H1 (cell line): ENCODE measurements around the gene METTL22. TPM values are rescaled to one million over a fixed set of nuclear protein-coding genes. Genes with fewer than 3 reads are reported as not detected.

ENCODE experiments used
- CTCF ChIA-PET: fragments of 300-600 bp; sonication (Branson Sonifier 250); formaldehyde crosslinking; loops from one replicate; lab custom pipeline; 2021; ENCODE audit not compliant: partially characterized antibody; lab: Charles Lee
- POLR2A ChIA-PET: fragments of 300-600 bp; sonication (Branson Sonifier 250); formaldehyde crosslinking; loops from one replicate; lab custom pipeline; 2021; ENCODE audit warnings: inconsistent platforms; ENCODE audit not compliant: partially characterized antibody; lab: Charles Lee
- DNase-seq, 2 experiments: peaks; one replicate each; pipeline versions ENCODE4 v3.0.0 to v3.0.0-alpha.2; 2010 to 2022; ENCODE audit warnings: low spot score in 2 of 2, low read depth in 1 of 2, mixed read lengths in 1 of 2
- FAIRE-seq: peaks from 2 replicates; lab custom pipeline; 2011; peaks lifted over from hg19 to GRCh38; lab: Jason Lieb, UNC
- H2AFZ ChIP-seq: 2 replicates; pipeline ENCODE4 v1.8.1; 2012; ENCODE audit warnings: low read length, inconsistent platforms
- H2AK5ac ChIP-seq: 2 replicates; pipeline ENCODE4 v1.6.1; 2013; ENCODE audit warnings: low read depth, low read length
- H2BK120ac ChIP-seq: replicated peaks from 2 replicates; pipeline ENCODE3; 2013; ENCODE audit warnings: low read depth, low read length, inconsistent platforms
- H2BK12ac ChIP-seq: 2 replicates; pipeline ENCODE4 v1.6.1; 2013; ENCODE audit warnings: low read depth, low read length
- H2BK15ac ChIP-seq: 2 replicates; pipeline ENCODE4 v1.6.1; 2013; ENCODE audit warnings: low read length
- H2BK20ac ChIP-seq: 2 replicates; pipeline ENCODE4 v1.6.1; 2013; ENCODE audit warnings: low read length
- H2BK5ac ChIP-seq: 2 replicates; pipeline ENCODE4 v1.6.1; 2013; ENCODE audit warnings: low read depth, low read length
- H3K14ac ChIP-seq: 2 replicates; pipeline ENCODE4 v1.6.1; 2013; ENCODE audit warnings: inconsistent platforms; ENCODE audit not compliant: insufficient read length
- H3K18ac ChIP-seq: 2 replicates; pipeline ENCODE4 v1.6.1; 2013; ENCODE audit warnings: low read length; ENCODE audit errors: extremely low read depth
- H3K23ac ChIP-seq: 2 replicates; pipeline ENCODE4 v1.6.1; 2013; ENCODE audit warnings: inconsistent platforms; ENCODE audit not compliant: insufficient read length
- H3K23me2 ChIP-seq: 2 replicates; pipeline ENCODE4 v1.6.1; 2013; ENCODE audit warnings: low read depth, low read length
- H3K27ac ChIP-seq: 2 replicates; pipeline ENCODE4 v1.6.1; 2011; ENCODE audit warnings: low read depth, low read length, inconsistent platforms
- H3K27me3 ChIP-seq, 4 experiments: replicated peaks in 1 of 4; 1 replicate in 1 of 4; 2 replicates in 3 of 4; pipeline versions ENCODE4 v1.6.1 to v1.8.1; 2011 to 2013; ENCODE audit warnings: low read length in 3 of 4, mild to moderate bottlenecking in 3 of 4, inconsistent platforms in 2 of 4, mixed read lengths in 2 of 4, moderate library complexity in 1 of 4; ENCODE audit not compliant: control insufficient read depth in 3 of 4, insufficient read depth in 3 of 4; ENCODE audit errors: extremely low read depth in 1 of 4
- H3K36me3 ChIP-seq, 4 experiments: 2 replicates each; pipeline versions ENCODE4 v1.6.1 to v1.8.1; 2011 to 2013; ENCODE audit warnings: mild to moderate bottlenecking in 4 of 4, low read length in 3 of 4, moderate library complexity in 2 of 4, control low read depth in 1 of 4, inconsistent platforms in 1 of 4; ENCODE audit not compliant: insufficient read depth in 4 of 4, control insufficient read depth in 2 of 4
- H3K4ac ChIP-seq: replicated peaks from 2 replicates; pipeline ENCODE3; 2013; ENCODE audit warnings: low read length, low read depth, mixed read lengths, inconsistent platforms; ENCODE audit not compliant: insufficient read length
- H3K4me1 ChIP-seq, 4 experiments: replicated peaks in 1 of 4; 1 replicate in 1 of 4; 2 replicates in 3 of 4; pipeline versions ENCODE4 v1.6.1 to v1.8.1; 2011 to 2013; ENCODE audit warnings: low read length in 3 of 4, inconsistent platforms in 2 of 4, mixed read lengths in 1 of 4; ENCODE audit not compliant: insufficient read depth in 4 of 4, control insufficient read depth in 3 of 4
- H3K4me2 ChIP-seq, 2 experiments: 2 replicates each; pipeline versions ENCODE4 v1.6.1 to v1.8.1; 2011 to 2013; ENCODE audit warnings: low read depth in 2 of 2, low read length in 2 of 2, control low read depth in 1 of 2, inconsistent platforms in 1 of 2, mild to moderate bottlenecking in 1 of 2; ENCODE audit not compliant: insufficient read depth in 1 of 2
- H3K4me3 ChIP-seq, 4 experiments: fragments of 200-600, 300-600 bp in 1 of 4; sonication (generic), shearing (Covaris generic), sonication (Bioruptor Twin) in 1 of 4; 2 replicates each; pipeline versions ENCODE4 v1.5.1 to v1.8.1; 2011 to 2016; ENCODE audit warnings: low read length in 4 of 4, low read depth in 3 of 4, control low read depth in 2 of 4, inconsistent platforms in 2 of 4, mild to moderate bottlenecking in 2 of 4, mixed read lengths in 1 of 4, moderate library complexity in 1 of 4; ENCODE audit not compliant: insufficient read depth in 2 of 4; ENCODE audit errors: extremely low read depth in 1 of 4
- H3K56ac ChIP-seq: replicated peaks from 2 replicates; pipeline ENCODE3; 2013; ENCODE audit warnings: low read depth, mild to moderate bottlenecking, mixed read lengths, low read length, inconsistent platforms; ENCODE audit not compliant: insufficient read length
- H3K79me1 ChIP-seq: 2 replicates; pipeline ENCODE4 v1.6.1; 2013; ENCODE audit warnings: low read depth, low read length, control low read depth
- H3K79me2 ChIP-seq, 2 experiments: 2 replicates each; pipeline versions ENCODE4 v1.6.1 to v1.8.1; 2012 to 2013; ENCODE audit warnings: low read length in 2 of 2, mild to moderate bottlenecking in 2 of 2, inconsistent platforms in 1 of 2; ENCODE audit not compliant: insufficient read depth in 2 of 2, control insufficient read depth in 1 of 2
- H3K9ac ChIP-seq, 4 experiments: replicated peaks in 1 of 4; 1 replicate in 1 of 4; 2 replicates in 3 of 4; pipeline versions ENCODE4 v1.6.1 to v1.8.1; 2011 to 2013; ENCODE audit warnings: low read depth in 3 of 4, low read length in 3 of 4, control low read depth in 2 of 4, mild to moderate bottlenecking in 2 of 4, moderate library complexity in 2 of 4, inconsistent platforms in 1 of 4; ENCODE audit errors: extremely low read depth in 1 of 4
- H3K9me3 ChIP-seq, 2 experiments: 2 replicates each; pipeline versions ENCODE4 v1.6.1 to v1.8.1; 2012 to 2013; ENCODE audit warnings: mild to moderate bottlenecking in 2 of 2, moderate library complexity in 2 of 2, control low read depth in 1 of 2, inconsistent platforms in 1 of 2, low read depth in 1 of 2, low read length in 1 of 2, mixed read lengths in 1 of 2; ENCODE audit not compliant: insufficient read depth in 2 of 2
- H4K20me1 ChIP-seq, 2 experiments: replicated peaks in 1 of 2; 2 replicates each; pipeline versions ENCODE3 to v1.8.1; 2011 to 2013; ENCODE audit warnings: inconsistent platforms in 2 of 2, low read length in 2 of 2, mild to moderate bottlenecking in 1 of 2; ENCODE audit not compliant: insufficient read depth in 2 of 2, control insufficient read depth in 1 of 2
- H4K5ac ChIP-seq: 2 replicates; pipeline ENCODE4 v1.6.1; 2013; ENCODE audit warnings: low read length, low read depth, mixed read lengths, inconsistent platforms; ENCODE audit not compliant: insufficient read length
- H4K8ac ChIP-seq: 2 replicates; pipeline ENCODE4 v1.8.0; 2013; ENCODE audit warnings: mild to moderate bottlenecking, moderate library complexity, low read length, inconsistent platforms; ENCODE audit not compliant: insufficient read depth; ENCODE audit errors: extremely low read depth
- H4K91ac ChIP-seq: replicated peaks from 2 replicates; pipeline ENCODE3; 2013; ENCODE audit warnings: low read length, mixed read lengths, inconsistent platforms; ENCODE audit not compliant: insufficient read length
- BACH1 ChIP-seq: IDR thresholded peaks from 2 replicates; pipeline ENCODE4 v1.6.1; 2012; ENCODE audit warnings: low read length, improper control_type of control experiment
- BCL11A ChIP-seq, 2 experiments: IDR thresholded peaks; one replicate each; pipeline ENCODE4 v1.6.1; 2011; ENCODE audit warnings: low read depth in 2 of 2, low read length in 2 of 2, mild to moderate bottlenecking in 2 of 2
- CEBPB ChIP-seq: IDR thresholded peaks from 2 replicates; pipeline ENCODE4 v1.6.1; 2012; ENCODE audit warnings: low read depth, low read length
- EZH2 ChIP-seq: fragments of 200-600 bp; sonication (generic); IDR thresholded peaks from 2 replicates; pipeline ENCODE4 v1.7.1; 2012; ENCODE audit warnings: low read depth, mild to moderate bottlenecking, moderate library complexity, low read length, inconsistent platforms; ENCODE audit not compliant: severe bottlenecking
- NRF1 ChIP-seq: IDR thresholded peaks from 2 replicates; pipeline ENCODE4 v1.6.1; 2011; ENCODE audit warnings: mild to moderate bottlenecking, low read depth, low read length, improper control_type of control experiment
- POLR2AphosphoS5 ChIP-seq: IDR thresholded peaks from 2 replicates; pipeline ENCODE4 v1.6.1; 2011; ENCODE audit warnings: low read depth, low read length
- POU5F1 ChIP-seq: IDR thresholded peaks from 2 replicates; pipeline ENCODE4 v1.6.1; 2011; ENCODE audit warnings: low read depth, mild to moderate bottlenecking, low read length, moderate library complexity
- RAD21 ChIP-seq, 2 experiments: IDR thresholded peaks in 1 of 2; conservative IDR thresholded peaks in 1 of 2; 2 replicates each; pipeline ENCODE4 v1.6.1; 2011; ENCODE audit warnings: low read depth in 2 of 2, low read length in 2 of 2, improper control_type of control experiment in 1 of 2, inconsistent platforms in 1 of 2, mild to moderate bottlenecking in 1 of 2, moderate library complexity in 1 of 2
- RFX5 ChIP-seq: IDR thresholded peaks from 2 replicates; pipeline ENCODE4 v1.6.1; 2011; ENCODE audit warnings: low read depth, low read length, improper control_type of control experiment, borderline replicate concordance
- RXRA ChIP-seq: IDR thresholded peaks from 2 replicates; pipeline ENCODE4 v1.6.1; 2011; ENCODE audit warnings: low read depth, mild to moderate bottlenecking, low read length, moderate library complexity; ENCODE audit not compliant: insufficient read depth
- SRF ChIP-seq: IDR thresholded peaks from 2 replicates; pipeline ENCODE4 v1.6.1; 2011; ENCODE audit warnings: mild to moderate bottlenecking, low read depth, low read length, moderate library complexity
- YY1 ChIP-seq: IDR thresholded peaks from 2 replicates; pipeline ENCODE4 v1.6.1; 2011; ENCODE audit warnings: low read depth, mild to moderate bottlenecking, low read length
- WGBS, 2 experiments: shearing (Covaris generic) in 1 of 2; methylation state at CpG; one replicate each; pipeline versions ENCODE4 v1.1.6 to v1.1.7; 2013 to 2015; ENCODE audit warnings: low lambda C conversion rate in 2 of 2, mixed read lengths in 2 of 2, inconsistent platforms in 1 of 2, low coverage in 1 of 2, missing lambda C conversion rate in 1 of 2; ENCODE audit not compliant: insufficient replicate concordance in 2 of 2, insufficient coverage in 1 of 2, insufficient read length in 1 of 2; ENCODE audit errors: extremely low coverage in 1 of 2, missing lambda C conversion rate in 1 of 2; 5-methylcytosine and 5-hydroxymethylcytosine counted together
- polyA plus RNA-seq, 7 experiments: library from polyadenylated mRNA; depleted of rRNA in 3 of 7; stranded (reverse) in 5 of 7; unstranded in 2 of 7; fragments of >200 nt in 5 of 7; fragments of 200-250 nt in 2 of 7; gene quantifications; 1 replicate in 5 of 7; 2 replicates in 1 of 7; 4 replicates in 1 of 7; pipeline versions ENCODE4 v1.2.1 to v1.2.3, GENCODE V29; 2011 to 2013; ENCODE audit warnings: missing spikeins in 2 of 7, mixed read lengths in 2 of 7
- total RNA-seq: library from RNA; stranded (reverse); fragmentation: NEBNext Ultra II Directional; extraction: Animal tissue kit (Norgen Biotek cat#: 25700); gene quantifications from 2 replicates; pipeline ENCODE4 v1.2.1, GENCODE V29; 2021
- TF ChIP-seq, protein P1 (sequence below): IDR thresholded peaks from 2 replicates; pipeline ENCODE4 v1.6.1; 2012; ENCODE audit warnings: low read length, inconsistent platforms

METTL22 gene
- total and polyA plus RNA-seq, 2 of the 8 experiments (the other 6 are each of a cell fraction or from before 2014, with no cell fraction given): 56.7 to 85.2 TPM

DNA sequence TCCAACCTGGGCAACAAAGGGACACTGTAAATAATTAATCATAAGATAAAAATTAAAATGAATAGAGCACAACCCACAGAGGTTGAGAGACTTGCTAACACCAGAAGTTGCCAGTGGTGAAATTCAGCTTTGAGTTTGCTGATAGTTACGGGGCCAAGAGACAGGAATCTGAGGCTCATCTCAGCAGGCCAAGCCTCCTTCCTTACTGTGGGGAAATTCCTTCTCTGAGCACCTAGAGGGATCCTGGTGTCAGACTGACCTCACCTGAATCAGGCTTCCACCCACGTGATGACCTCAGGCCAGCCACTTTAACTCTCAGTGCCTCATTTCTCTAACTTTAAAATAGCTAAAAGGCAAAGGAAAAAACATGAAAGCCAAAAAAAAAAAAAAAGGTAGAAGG, 57.7 kb downstream of the METTL22 start:
- Histone ChIP-seq H3K56ac (no peak overlapping the region), H2BK15ac (no peak overlapping the region), H2BK120ac (no peak overlapping the region), H3K27ac (no peak overlapping the region), H4K5ac (no peak overlapping the region), H3K9ac (no peak overlapping the region), H3K4me3 (no peak overlapping the region), H3K79me1 (no peaks in the 10 kb centered on the region), H3K23ac (no peak overlapping the region), H4K91ac (no peak overlapping the region), H2AFZ (no peak overlapping the region), H3K36me3 (no peaks in the 10 kb centered on the region), H3K27me3 (peaks cover 0 to 11% (median 9%) of the 10 kb centered on the region in 4 experiments; a peak in 6 of 7 replicates), H4K8ac (no peak overlapping the region), H2BK20ac (no peak overlapping the region), H3K9me3 (no peaks in the 10 kb centered on the region), H3K4ac (no peak overlapping the region), H3K23me2 (peaks cover 4% of the 10 kb centered on the region; the same call in 1 of the 2 replicates), H4K20me1 (peaks cover 0 to 6% of the 10 kb centered on the region in 2 experiments), H3K4me2 (no peak overlapping the region), H2BK5ac (no peak overlapping the region), H3K14ac (no peak overlapping the region), H3K4me1 (peaks cover 0 to 5% (median 2%) of the 10 kb centered on the region in 4 experiments; a peak in 4 of 7 replicates), H3K79me2 (no peaks in the 10 kb centered on the region), H3K18ac (no peak overlapping the region), H2BK12ac (no peak overlapping the region), H2AK5ac (no peak overlapping the region)
- FAIRE-seq (no peak), DNase-seq (no peak)
- ChIA-PET CTCF (interaction anchor here (1.2 to 1.3 kb wide), 2 partner anchors 12 to 17 kb away, joined by 3 read pairs; no protein-coding TSS in a partner anchor), POLR2A (interaction anchor here (0.6 to 1.3 kb wide), 3 partner anchors 9 to 196 kb away, joined by 3 read pairs; no protein-coding TSS in a partner anchor)
- 79% methylated on average over 2 of the region's 2 CpGs; no CpG with 5 or more reads in 1 of the 2 experiments for WGBS, 2 experiments
- TF ChIP-seq BCL11A (IDR thresholded peaks at IDR 0.05; ENCODE audit: low read depth in 2 of 2, low read length in 2 of 2): no peak
- TF ChIP-seq NRF1: no peak
- TF ChIP-seq, protein P1, sequence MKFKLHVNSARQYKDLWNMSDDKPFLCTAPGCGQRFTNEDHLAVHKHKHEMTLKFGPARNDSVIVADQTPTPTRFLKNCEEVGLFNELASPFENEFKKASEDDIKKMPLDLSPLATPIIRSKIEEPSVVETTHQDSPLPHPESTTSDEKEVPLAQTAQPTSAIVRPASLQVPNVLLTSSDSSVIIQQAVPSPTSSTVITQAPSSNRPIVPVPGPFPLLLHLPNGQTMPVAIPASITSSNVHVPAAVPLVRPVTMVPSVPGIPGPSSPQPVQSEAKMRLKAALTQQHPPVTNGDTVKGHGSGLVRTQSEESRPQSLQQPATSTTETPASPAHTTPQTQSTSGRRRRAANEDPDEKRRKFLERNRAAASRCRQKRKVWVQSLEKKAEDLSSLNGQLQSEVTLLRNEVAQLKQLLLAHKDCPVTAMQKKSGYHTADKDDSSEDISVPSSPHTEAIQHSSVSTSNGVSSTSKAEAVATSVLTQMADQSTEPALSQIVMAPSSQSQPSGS: no peak
- TF ChIP-seq CEBPB: no peak
- TF ChIP-seq RAD21 (IDR thresholded peaks at IDR 0.05 in 1 of 2, conservative IDR thresholded peaks at IDR 0.05 in 1 of 2; ENCODE audit: low read depth in 2 of 2, low read length in 2 of 2): no peak
- no peak for TF ChIP-seq BACH1
- no peak for TF ChIP-seq EZH2
- no peak for TF ChIP-seq SRF
- TF ChIP-seq RXRA: no peak
- no peak for TF ChIP-seq POU5F1
- TF ChIP-seq RFX5: no peak
- TF ChIP-seq YY1: no peak
- no peak for TF ChIP-seq POLR2AphosphoS5
